Stimulated activated CD4-positive, alpha-beta T cell treated with anti-CD3 and anti-CD28 coated beads, Interleukin-4, amount 100 ng/mL, for 1 hour (primary cell): ENCODE measurements around the gene BUD13.

Experiments used
- DNase-seq: peaks from one replicate; pipeline ENCODE4 v3.0.0-alpha.2; 2020

Gene BUD13

DNA sequence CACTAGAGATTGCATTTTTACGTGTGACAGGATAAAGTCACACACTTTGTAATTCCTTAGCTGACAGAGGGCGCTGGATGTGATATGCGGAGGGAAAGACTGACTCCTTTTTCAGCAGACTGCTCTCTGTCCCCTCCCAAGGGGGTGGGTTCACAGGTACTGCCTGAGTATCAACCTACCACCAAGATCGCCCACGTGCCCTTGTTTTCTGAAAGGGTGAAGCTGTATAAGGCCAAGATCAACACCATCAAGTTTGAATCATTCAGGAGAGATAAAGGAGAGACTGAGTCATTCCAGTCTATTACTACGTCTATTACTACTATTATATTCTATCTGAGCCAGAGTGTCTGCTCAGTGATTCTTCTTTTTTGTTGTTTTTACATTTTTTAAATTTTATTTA lies 30.7 kb downstream of the BUD13 start:
- DNase-seq = no peak

DNA sequence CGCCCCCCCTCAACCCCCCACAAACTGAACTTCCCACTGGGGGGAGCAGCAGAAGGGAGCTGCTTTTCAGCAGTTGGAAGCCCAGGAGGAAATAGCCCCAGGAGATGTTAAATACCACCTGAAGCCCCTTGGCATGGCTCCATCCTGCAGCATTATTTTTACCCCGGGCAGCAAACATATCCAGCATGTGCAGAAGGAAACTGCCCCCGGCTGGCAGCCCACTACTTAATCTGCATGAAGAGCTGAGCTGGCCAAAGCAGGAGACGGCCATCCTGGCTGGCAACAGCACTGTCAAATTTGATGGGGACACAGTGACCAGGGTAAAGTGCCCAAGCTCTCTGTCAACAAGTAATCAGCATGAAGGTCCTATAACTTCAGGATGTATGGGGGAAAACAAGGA lies 32.0 kb downstream of the BUD13 start:
- DNase-seq = no peak

DNA sequence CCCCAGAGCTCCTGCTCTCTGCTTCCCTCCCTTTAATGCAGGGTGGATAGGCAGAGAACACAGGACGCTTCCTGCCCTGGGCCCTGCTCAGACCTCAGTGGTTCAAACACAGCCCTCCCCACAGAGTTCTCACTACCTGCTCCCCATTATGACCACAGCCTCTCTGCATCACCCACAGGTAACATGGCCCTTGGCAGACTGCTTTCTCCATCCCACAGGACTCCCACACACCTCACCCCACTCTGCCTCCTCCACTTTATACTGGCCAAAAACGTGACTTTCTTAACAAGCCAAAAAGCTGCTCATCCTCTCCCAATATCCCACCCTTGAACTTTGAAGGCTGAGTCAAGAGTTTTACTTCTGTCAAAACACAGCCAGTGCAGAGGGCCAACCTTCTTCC lies 33.8 kb downstream of the BUD13 start:
- DNase-seq = no peak

DNA sequence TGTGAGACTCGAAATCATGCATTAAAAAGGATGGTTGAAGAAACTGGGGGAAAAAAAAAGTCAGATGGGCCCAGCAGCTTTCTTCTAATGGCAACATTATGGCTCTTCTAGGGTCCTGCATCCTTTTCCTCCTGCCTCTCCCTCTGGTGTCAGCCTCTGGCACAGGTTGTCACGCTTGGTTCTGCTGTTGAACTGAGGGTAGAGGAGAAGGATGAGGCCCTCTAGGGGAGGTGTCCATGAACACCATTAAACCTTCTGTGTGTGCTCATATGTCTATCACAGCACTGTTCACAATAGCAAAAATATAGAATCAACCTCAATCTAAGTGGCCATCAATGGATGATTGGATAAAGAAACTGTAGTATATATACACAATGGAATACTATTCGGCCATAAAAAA lies 36.0 kb downstream of the BUD13 start:
- no peak for DNase-seq

DNA sequence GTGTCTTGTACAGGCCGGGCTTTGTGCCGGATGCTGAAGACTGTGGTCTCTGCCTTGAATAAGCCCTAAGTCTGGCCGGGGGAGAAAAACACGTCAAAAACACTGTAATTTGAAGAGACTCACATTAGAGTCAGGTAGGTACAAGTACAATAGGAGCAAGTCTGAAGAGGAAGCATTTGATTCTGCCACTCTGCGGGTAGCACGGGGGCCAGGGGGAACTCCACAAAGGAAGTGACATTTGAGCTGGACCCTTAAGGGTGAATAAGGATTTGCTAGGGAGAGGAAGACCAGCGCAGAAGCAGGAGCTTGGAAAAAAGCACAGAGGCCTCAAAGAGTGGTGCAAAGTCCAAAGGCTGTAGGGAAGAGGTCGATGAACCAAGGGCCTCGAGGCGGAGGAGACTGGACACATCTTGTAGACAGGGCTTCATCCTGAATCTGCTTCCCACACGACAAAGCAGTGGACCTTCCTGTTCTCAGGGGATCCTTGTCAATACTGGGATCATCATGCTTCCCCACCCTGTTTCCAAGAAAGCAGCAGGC lies 38.7 kb downstream of the BUD13 start:
- no peak for DNase-seq

DNA sequence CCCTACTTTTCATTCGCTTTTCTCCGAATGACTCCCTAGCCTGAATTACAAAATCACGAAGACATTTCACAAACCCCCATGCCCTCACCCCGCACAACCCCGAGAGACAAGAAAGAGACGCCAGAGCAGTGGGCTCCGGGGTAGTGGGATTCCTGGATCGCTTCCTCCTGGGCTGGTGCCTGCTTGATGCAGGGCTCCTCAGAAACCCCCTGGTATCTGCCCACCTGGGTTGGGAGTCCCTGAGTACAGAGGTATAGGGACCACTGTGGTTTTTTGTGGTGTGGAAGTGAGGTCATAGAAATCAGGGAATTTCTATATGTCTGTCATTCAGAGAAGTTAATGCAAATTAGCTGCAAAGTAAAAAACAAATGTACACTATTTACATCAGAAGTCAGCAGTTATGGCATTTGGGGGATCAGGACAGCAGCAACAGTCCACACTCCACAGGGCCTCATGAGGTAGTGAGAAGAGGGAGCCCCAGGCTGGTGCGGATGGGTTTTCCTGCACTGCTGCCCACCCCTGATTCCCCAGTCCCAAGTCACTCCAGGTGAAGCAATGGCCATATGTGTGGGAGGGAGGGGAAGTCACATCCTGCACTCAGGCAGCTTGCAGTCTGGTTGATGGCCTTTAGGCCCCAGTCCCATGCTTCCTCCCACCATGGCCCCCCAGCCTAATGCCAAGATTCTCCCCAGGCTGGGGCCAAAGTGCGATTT lies 39.6 kb downstream of the BUD13 start:
- DNase-seq = no peak

DNA sequence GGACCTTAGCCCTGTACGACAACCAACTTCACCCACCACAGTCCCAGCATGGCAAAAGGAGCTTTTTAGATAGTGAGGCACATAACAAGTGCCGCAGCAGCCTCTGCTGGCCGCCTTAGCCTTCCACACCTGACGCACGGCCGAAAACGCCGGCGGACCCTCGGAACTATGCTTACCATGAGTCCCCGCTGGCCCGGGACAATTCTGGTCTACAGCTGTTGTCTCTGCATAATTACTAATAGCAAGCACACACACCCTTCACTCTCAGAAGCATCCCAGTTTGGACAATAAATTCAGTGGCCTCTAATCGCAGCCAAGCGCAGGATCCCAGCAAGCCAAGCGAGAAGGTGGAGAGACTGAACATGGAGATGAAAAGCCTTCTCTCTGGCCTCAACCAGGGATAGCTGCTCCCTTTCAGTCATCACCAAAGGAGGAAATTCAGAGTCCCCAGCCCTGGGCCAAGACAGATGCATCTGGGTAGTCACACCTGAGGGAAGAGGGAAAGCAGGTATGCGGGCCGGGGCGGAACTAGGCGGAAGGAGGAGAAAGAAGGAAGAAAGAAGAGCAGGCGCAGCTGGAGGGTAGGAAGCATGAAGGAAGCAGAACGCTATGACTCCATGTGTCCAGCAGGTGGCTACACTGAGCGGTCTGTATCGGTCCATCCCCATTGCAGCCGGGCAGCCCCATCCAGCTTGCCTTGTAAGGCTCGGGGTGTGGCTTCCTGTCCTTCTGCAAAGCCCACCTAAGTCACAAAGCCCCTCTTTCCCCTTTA lies 40.3 kb downstream of the BUD13 start:
- peak; percentile 58 for DNase-seq

DNA sequence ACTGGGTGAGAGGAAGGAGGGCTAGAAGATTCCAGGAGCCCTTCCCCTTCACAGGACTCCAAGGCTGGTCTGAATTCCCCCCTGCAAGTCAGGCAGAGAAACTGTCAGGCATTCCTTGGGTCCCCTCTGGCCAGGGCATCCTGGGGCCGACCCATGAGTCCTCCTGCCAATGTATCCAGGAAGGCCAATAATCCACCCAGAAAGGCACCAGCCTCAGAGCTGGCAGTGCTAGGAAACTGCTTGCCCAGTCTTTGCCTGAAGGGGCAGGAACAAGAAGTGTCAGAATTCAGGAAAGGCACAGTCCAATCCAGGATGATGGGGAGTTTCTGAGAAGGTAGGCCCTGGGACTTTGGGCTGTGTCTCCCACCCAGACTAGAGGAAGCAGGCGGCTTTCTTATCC lies 41.0 kb downstream of the BUD13 start:
- no peak for DNase-seq

DNA sequence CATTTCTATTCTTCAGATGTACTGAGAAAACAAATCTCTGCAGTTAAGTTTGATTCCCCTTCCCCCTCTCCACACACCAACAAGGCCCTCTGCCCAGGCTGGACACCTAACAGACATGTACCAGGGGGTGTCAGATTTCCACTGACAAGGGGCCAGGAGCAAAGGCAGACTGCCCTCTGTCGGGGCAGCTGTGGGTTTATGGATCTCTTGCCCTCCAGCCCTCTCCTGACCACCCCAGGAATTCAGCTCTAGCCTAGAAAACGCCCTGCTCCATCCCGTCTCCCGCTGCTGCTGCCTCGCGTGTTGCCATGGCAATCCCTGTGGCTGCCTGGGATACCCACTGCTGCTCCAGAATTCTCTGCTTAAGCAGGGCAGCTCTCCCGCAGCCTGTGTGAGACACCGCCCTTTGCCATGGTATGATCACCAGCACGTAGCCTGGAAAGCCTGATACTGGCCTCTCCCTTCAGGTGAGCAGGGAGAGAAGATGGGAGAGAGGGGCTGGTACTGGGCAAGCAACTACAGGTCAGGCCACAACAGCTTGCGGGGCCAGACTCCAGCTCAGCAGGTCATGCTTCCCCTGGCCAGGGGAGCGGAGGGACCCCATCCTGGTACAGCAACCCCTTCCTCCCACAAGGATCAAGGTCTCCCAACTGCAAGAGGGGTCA lies 41.6 kb downstream of the BUD13 start:
- no peak for DNase-seq

DNA sequence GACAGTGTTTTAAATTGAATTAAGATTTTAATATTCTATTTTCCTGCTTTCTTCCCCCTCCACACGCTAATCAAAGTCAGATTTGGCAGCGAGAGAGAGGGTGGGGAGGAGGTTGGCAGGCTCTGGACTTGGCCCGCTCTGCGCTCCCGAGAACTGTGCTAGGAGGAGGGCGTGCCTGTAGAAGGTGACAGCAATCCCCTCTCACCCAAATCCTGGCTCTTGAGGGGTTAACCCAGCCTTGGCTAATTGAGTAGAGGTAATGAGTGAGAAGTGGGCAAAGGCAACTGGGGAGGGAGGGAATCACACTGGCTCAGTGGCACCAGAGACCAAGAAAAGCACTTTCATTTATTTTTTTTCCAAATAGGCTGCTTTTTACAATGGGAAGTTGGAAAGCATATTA lies 42.2 kb downstream of the BUD13 start:
- DNase-seq = no peak

DNA sequence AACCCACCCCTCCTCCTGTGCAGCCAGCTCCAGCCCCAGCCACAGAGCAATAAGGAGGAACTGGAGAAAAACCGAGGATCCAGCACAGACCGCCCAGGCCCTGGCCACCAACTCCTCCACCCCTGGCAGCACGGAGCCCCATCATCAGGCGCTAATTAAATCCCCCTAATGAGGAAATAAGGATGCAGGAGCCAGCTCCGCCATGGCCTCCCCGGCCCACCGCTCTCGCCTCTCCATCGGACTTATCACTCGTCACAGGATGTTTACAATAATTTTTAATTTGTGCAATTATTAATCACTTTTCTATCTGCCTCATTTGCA lies 42.6 kb downstream of the BUD13 start:
- no peak for DNase-seq

DNA sequence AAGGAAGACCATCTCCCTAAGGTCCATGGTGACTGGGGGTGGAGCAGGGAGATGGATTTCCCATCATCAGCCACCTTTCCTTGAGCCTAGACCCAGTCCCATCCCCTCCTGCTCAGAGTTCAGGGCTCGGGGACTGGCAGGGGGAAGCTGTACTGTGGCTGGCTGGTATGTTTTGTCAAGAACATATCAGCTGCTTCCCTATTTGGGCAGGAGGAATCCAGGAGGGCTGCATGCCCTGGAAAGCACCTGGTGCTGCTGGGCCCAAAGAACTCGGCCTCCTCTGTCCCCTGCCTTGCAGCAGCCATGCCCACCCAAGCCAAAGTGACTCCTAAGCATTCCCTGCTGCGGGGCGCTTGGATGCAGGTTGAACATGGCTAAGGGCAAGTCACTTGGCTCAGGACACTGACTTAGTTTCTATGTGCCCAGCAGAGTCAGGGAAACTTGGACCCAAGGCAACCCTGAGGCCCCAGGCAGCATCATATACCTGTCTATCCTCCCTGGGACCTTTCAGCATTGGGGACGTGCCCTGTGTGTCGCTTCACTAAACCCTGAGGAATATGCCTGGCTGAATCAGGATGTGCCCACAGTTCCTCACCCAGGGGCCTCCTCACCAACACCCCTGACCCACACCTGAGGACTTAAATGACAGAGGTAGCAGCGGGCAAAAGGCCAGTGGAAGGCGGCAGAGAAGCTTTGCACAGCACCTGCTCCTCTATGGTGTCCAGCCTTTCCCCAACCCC lies 43.1 kb downstream of the BUD13 start:
- DNase-seq = no peak

DNA sequence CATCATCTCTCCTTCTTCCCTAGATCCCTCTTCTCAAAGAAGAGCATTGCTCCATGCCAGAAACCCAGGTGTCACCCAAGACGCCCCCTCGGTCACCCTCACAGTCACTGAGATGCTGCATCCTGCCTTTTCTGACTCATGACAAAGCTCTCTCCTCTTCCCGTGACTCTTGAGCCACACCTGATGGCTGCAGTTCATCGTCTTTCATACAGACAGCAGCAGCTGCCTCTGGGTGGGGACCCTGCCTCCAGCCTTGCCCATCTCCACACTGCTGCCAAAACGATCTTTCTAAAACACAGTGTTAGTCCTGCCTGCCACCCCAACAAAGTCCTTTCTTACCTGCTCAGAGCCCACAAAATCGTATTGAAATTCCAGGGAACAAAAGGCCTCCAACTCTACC lies 44.8 kb downstream of the BUD13 start:
- no peak for DNase-seq

DNA sequence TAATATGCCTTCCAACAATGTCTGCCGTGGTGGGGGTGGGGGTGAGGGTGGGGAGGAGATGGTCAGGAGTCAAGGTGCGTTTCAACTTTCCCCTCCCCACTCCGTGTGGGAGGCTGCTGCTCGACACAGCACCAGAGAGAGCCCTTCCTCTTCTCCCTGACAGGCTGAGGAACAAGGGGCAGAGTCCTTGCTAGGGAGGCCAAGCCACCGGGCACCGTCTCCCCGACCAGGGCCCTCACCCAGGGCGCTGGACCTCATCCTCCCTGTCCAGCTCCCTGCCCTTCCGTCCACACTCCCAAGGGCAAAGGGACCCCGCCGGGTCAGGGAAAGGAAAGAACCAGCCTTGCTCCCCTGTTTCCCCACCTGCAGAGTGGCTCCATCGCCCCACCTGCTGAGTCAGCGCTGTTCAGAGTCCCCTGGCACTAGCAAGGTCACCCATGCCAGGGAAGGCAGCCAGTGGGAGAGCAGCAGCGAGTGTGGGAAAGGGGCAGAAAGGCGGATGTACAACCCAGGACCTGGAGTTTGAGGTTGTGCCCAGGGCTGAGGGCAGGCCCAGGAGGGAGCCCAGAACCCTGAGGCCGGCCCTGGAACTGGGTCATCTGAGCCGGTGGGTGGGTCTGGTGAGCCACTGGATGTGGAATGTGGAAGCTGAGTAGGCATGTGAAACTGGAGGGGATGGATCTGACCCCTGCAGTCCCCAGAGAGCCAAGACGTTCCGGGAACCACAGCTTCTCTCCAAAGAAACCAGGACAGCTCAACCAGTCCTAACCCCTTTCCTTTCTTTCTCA lies 47.2 kb downstream of the BUD13 start:
- DNase-seq = no peak

DNA sequence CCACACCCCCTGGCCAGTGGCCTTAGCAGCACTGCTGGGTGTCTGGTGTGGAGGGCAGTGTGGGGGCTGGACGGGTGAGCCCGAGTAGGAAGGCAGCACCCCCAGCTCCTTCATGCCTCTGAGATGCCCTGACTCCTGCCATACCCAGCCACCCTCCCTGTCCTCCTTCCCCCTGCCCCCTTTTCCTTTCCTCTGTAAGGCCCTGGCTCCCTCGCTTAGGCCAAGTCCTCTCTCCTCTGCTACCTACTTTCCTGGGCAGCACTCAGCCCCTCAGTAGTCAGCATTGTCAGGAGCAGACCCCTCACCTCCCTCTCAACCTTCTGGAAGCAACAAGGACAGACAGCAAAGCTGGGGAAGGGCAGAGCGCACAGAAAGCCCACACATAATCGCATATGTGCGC lies 48.0 kb downstream of the BUD13 start:
- DNase-seq = no peak

DNA sequence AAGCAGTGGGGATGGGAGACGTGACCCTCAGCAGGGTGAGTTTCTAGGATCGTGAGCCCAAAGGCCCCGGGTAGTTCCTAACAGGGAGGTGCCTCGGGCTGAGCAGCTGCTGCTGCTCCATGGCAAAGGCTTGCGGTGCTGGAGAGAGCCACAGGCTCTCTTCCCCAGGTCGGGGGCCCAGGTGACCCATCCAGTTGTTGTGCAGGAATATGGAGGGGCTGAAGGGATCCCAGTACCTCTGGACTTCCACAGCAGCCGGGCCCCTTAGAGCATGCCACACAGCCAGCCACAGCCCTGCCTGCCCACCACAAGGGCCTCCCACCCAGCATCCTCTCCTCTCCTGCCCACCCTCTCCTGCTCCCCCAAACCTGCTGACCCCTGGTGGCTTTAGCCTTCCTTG lies 49.3 kb downstream of the BUD13 start:
- no peak for DNase-seq

DNA sequence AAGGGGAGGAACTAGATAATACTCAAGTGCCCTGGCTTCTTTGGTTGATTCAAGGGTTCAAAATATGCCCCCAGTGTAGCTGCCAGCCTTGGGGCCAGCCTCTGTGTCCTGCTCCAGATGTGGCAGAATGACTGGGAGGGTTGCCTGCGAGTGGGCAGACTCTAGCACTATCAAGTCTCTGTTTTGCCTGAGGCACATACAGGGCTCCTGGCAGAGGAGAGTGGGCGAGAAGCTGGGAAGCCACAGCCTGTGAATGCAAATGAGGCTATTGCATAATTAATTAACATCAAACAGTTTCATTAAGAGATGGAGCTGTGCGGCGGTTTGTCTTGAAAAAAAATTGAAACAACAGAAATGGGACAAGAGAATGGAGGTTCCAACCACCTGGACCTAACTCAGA lies 50.8 kb downstream of the BUD13 start:
- no peak for DNase-seq

DNA sequence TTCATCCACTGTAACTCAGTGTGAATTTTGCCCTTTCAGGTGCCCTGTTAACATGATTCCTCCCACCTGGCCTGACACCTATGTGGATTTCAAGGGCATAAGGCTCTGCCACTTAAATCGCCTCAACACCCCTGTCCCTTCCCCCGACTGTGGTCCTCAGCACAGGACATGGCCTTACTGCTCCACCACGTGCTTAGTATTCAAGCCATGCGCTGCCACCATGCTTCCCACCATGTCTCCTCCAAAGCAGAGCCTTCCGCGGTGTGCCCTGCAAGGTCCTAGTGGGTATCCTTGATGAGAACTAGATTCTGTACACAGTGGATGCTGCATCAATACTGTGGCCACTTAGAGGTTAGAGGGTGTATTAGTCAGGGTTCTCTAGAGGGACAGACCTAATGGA lies 51.9 kb downstream of the BUD13 start:
- DNase-seq = no peak

DNA sequence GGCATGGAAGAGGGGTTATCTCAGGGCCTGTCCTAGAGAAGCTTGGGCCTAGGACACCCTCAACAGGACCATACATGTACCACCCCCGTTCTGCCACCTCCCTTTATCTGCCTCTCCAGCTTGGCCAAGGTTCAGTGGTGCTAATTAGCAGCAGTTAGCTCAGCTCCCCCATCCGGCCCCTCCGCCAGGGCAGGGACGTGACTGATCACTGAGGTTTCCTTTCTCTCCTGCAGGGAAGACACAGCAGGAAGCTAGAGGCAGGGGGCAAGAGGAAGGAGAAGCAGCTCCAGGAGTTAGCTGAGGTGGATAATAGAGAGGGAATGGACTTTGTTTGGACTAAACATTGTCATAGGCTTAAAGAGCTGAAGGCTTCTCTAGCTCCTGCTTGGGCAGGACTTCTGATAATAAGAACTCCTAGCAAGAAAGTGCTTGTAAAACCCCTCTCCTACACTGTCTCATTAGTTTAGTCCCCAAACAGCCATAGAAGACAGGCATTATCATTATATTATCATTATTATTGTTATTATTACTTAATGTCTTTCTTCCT lies 53.8 kb downstream of the BUD13 start:
- no peak for DNase-seq

DNA sequence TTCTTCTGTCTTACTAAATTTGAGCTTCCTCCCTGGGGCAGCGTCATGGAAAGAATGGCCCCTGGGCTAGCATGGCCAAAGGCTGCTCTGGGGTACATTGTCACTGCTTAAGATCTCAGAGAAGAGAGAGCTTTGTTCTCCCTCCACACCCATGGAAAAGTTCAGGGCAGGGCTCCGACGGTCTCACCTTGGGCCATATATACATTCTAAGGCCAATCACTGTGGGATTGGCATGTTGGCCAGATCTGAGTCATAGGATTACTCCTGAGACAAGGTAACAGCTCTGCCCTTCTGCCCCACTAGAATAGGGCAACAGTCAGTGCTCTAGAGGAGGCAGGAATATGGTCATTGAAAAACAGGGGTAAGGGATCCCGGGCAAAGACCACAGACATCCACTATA lies 56.2 kb downstream of the BUD13 start:
- no peak for DNase-seq

DNA sequence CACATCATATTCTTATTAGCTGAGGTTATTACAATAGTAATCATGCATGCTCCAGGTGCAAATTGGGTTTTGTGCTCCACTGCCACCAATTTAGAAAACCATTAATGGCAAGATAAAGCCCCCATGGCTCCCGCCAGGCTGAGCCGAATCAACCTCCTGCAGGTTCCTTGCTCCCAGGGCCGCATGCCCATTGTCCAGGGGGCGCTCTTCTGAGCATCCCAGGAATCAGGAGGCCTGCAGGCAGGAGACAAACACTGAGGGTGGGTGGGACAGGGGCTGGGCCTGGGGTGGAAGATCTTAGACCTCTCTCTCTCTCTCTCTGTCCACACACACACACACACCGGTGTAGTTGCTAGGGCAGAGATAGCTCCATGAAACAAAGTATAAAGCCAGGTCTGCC lies 57.4 kb downstream of the BUD13 start:
- no peak for DNase-seq

DNA sequence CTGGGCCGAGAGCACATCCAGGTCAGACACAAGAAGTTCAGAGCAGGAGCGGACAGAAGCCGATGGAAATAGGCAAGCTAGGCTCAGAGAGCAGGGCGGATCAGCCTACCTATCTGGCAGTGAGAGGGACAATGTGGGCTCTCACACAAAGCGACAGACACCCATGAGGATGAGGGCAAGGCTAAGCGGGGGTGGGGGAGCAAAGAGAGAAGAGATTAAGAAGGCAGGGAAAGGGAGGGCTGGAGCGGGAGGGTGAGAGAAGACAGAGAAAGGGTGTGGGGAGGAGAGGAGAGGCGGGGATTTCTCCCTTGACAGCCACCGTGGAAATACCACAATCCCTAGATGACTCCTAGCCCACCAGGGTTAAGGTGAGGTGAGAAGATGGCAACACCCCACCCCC lies 57.9 kb downstream of the BUD13 start:
- DNase-seq = no peak
